Gastroesophageal sphincter (tissue), 3 donors: Measurements from ENCODE around the gene GPC4.

Experiments used
- CTCF ChIP-seq, 4 experiments: fragments of 200-600 bp in 2 of 4; fragments of 450-650 bp in 2 of 4; sonication (generic) in 1 of 4; IDR thresholded peaks; one replicate each; pipeline ENCODE4 v1.5.1; 2017 to 2019; ENCODE audit warnings: antibody characterized with exemption in 4 of 4, mild to moderate bottlenecking in 2 of 4, moderate library complexity in 2 of 4
- EP300 ChIP-seq: sonication (generic); formaldehyde crosslinking; IDR thresholded peaks from one replicate; pipeline ENCODE4 v1.6.1; 2017; ENCODE audit warnings: antibody characterized with exemption, mild to moderate bottlenecking
- POLR2A ChIP-seq, 2 donors: fragments of 450-650 bp; IDR thresholded peaks; one replicate each; pipeline ENCODE4 v1.6.1; 2017; ENCODE audit warnings: antibody characterized with exemption in 2 of 2, mild to moderate bottlenecking in 2 of 2, moderate library complexity in 1 of 2
- POLR2AphosphoS5 ChIP-seq: sonication (generic); formaldehyde crosslinking; IDR thresholded peaks from one replicate; pipeline ENCODE4 v1.6.1; 2017; ENCODE audit warnings: antibody characterized with exemption

GRCh38 chrX:133314281-133314680, 101.0 kb downstream of the GPC4 start:
- TF ChIP-seq CTCF (IDR thresholded peaks at IDR 0.05) (no peak), EP300 (no peak), POLR2A (IDR thresholded peaks at IDR 0.05) (no peak), POLR2AphosphoS5 (peak; percentile 39)
